K562 (cell line): ENCODE data around the gene PKDCC. TPM values are rescaled to one million over a fixed set of nuclear protein-coding genes. Genes with fewer than 3 reads are reported as not detected.
A peak's percentile ranks its signal among the peaks of the same experiment; 100 is the strongest.

ENCODE experiments used
- ATAC-seq: fragments of 200-7000 bp; cut with Tn5 transposase; 3 replicates; pipeline ENCODE4 v1.9.1; 2020; ENCODE audit warnings: moderate library complexity
- BruUV-seq: library from RNA; stranded (reverse); fragments of 400-500 nt; replicated peaks from 2 replicates; lab custom pipeline; 2021; lab: Mats Ljungman, UMichigan
- CTCF ChIA-PET: fragments of 300-600 bp; formaldehyde crosslinking; extraction: SDS; loops from one replicate; lab custom pipeline; 2021; ENCODE audit warnings: low intra/inter-chr PET ratio; lab: Yijun Ruan, JAX
- POLR2A ChIA-PET: fragments of 300-600, 350-650 bp; sonication (Branson Sonifier 250); formaldehyde crosslinking; extraction: SDS; loops from one replicate; lab custom pipeline; 2021; ENCODE audit warnings: antibody characterized with exemption, inconsistent platforms; lab: Yijun Ruan, JAX
- DNase-seq, 4 experiments: peaks; one replicate each; pipeline versions ENCODE4 v3.0.0 to v3.0.0-alpha.2; 2011 to 2018; ENCODE audit warnings: low spot score in 3 of 4, mixed read lengths in 3 of 4; ENCODE audit errors: extremely low read depth in 1 of 4
- FAIRE-seq: peaks from 2 replicates; lab custom pipeline; 2011; peaks lifted over from hg19 to GRCh38; lab: Jason Lieb, UNC
- H2AFZ ChIP-seq: 2 replicates; pipeline ENCODE4 v1.6.0; 2011; ENCODE audit warnings: low read depth, low read length, control low read depth, inconsistent platforms
- H3K27ac ChIP-seq: fragments of 200-600 bp; 3 replicates; pipeline ENCODE4 v1.8.0; 2011; ENCODE audit warnings: low read depth, mild to moderate bottlenecking, control low read depth, inconsistent platforms, low read length, moderate library complexity, mixed read lengths; ENCODE audit errors: extremely low read depth
- H3K27me3 ChIP-seq, 2 experiments: fragments of 300-600 bp in 1 of 2; 2 replicates in 1 of 2; 3 replicates in 1 of 2; pipeline versions ENCODE4 v1.6.0 to v1.8.0; 2011; ENCODE audit warnings: inconsistent platforms in 2 of 2, low read length in 2 of 2, mild to moderate bottlenecking in 1 of 2, mixed read lengths in 1 of 2, moderate library complexity in 1 of 2; ENCODE audit not compliant: control insufficient read depth in 2 of 2, insufficient read depth in 2 of 2
- H3K36me3 ChIP-seq: fragments of 300-600 bp; 3 replicates; pipeline ENCODE4 v1.8.0; 2011; ENCODE audit warnings: mild to moderate bottlenecking, low read length, inconsistent platforms; ENCODE audit not compliant: control insufficient read depth, insufficient read depth
- H3K4me1 ChIP-seq, 2 experiments: fragments of 200-600 bp in 1 of 2; replicated peaks in 1 of 2; 2 replicates in 1 of 2; 3 replicates in 1 of 2; pipeline versions ENCODE4 v1.5.1 to v1.8.0; 2011; ENCODE audit warnings: inconsistent platforms in 2 of 2, low read length in 2 of 2, mild to moderate bottlenecking in 1 of 2, mixed read lengths in 1 of 2, moderate library complexity in 1 of 2; ENCODE audit not compliant: control insufficient read depth in 2 of 2, insufficient read depth in 2 of 2
- H3K4me2 ChIP-seq: 2 replicates; pipeline ENCODE4 v1.6.1; 2011; ENCODE audit warnings: low read length, control low read depth, inconsistent platforms, mixed read lengths; ENCODE audit not compliant: insufficient read depth
- H3K4me3 ChIP-seq: fragments of 200-600 bp; sonication (generic), shearing (Covaris generic); 2 replicates; pipeline ENCODE4 v1.5.1; 2016; ENCODE audit warnings: control low read depth, inconsistent platforms
- H3K79me2 ChIP-seq: fragments of 200-600 bp; 3 replicates; pipeline ENCODE4 v1.8.0; 2011; ENCODE audit warnings: low read length, inconsistent platforms; ENCODE audit not compliant: control insufficient read depth, insufficient read depth
- H3K9ac ChIP-seq, 2 experiments: 2 replicates each; pipeline versions ENCODE4 v1.6.0 to v1.6.1; 2011; ENCODE audit warnings: low read depth in 2 of 2, low read length in 2 of 2, control low read depth in 1 of 2, inconsistent platforms in 1 of 2, mild to moderate bottlenecking in 1 of 2, mixed read lengths in 1 of 2; ENCODE audit not compliant: insufficient read depth in 1 of 2
- H3K9me1 ChIP-seq: one replicate; pipeline ENCODE4 v1.6.0; 2011; ENCODE audit warnings: inconsistent platforms, mild to moderate bottlenecking, low read length, moderate library complexity; ENCODE audit not compliant: control insufficient read depth, insufficient read depth
- H3K9me3 ChIP-seq: replicated peaks from 2 replicates; pipeline ENCODE4 v1.5.1; 2011; ENCODE audit warnings: low read depth, low read length, inconsistent platforms; ENCODE audit not compliant: control insufficient read depth, insufficient read depth
- H4K20me1 ChIP-seq: replicated peaks from 2 replicates; pipeline ENCODE4 v1.6.1; 2011; ENCODE audit warnings: low read length, inconsistent platforms, mixed read lengths; ENCODE audit not compliant: control insufficient read depth, insufficient read depth
- BRF1 ChIP-seq: IDR thresholded peaks from 3 replicates; pipeline ENCODE4 v1.6.1; 2011; ENCODE audit warnings: borderline replicate concordance, mild to moderate bottlenecking; ENCODE audit not compliant: insufficient read length; ENCODE audit errors: extremely low read depth
- DDX20 ChIP-seq: fragments of 450-650 bp; IDR thresholded peaks from 2 replicates; pipeline ENCODE4 v1.6.1; 2016; ENCODE audit warnings: missing genetic modification characterization, low read depth, mild to moderate bottlenecking, missing compliant biosample characterization, moderate library complexity
- RAD21 ChIP-seq, 2 experiments: fragments of 250-450 bp in 1 of 2; fragments of 450-650 bp in 1 of 2; sonication (Bioruptor Pico) in 1 of 2; formaldehyde crosslinking in 1 of 2; IDR thresholded peaks in 1 of 2; conservative IDR thresholded peaks in 1 of 2; 2 replicates each; pipeline versions ENCODE4 v1.4.0 to v1.8.0; 2020 to 2022; ENCODE audit warnings: mild to moderate bottlenecking in 2 of 2, moderate library complexity in 1 of 2
- WGBS: fragments of 100-300 bp; shearing (Covaris generic); methylation state at CpG from one replicate; pipeline ENCODE4 v1.1.6; 2016; ENCODE audit warnings: low coverage, mixed read lengths; ENCODE audit not compliant: insufficient coverage; ENCODE audit errors: missing lambda C conversion rate; 5-methylcytosine and 5-hydroxymethylcytosine counted together
- in situ Hi-C: fragments of 300-500 bp; cut with MboI; formaldehyde crosslinking; loops from 4 replicates; pipeline ENCODE4 v1.15.0; 2018; ENCODE audit warnings: inconsistent platforms, mixed read lengths
- intact Hi-C: fragments of 100-400 bp; cut with micrococcal nuclease; formaldehyde crosslinking; loops from 2 replicates; pipeline ENCODE4 v1.14.2; 2022
- polyA plus RNA-seq, 8 experiments: library from polyadenylated mRNA; depleted of rRNA in 4 of 8; stranded (reverse) in 5 of 8; unstranded in 3 of 8; fragments of >200 nt; fragmentation: Nextera tagmentation in 2 of 8; fragmentation: Illumina TruSeq in 1 of 8; extraction: Ambion mirVana in 2 of 8; extraction: Trizol in 1 of 8; gene quantifications; 2 replicates each; pipeline versions ENCODE4 v1.2.1 to v1.2.3, GENCODE V29; 2011 to 2014; ENCODE audit warnings: inconsistent platforms in 1 of 8, missing spikeins in 1 of 8
- total RNA-seq, 7 experiments: library from RNA; depleted of rRNA in 6 of 7; stranded (reverse); fragments of >200 nt in 6 of 7; fragmentation: Illumina TruSeq in 2 of 7; extraction: Trizol in 2 of 7; gene quantifications; 2 replicates each; pipeline versions ENCODE4 v1.2.1 to v1.2.3, GENCODE V29; 2011 to 2021; ENCODE audit warnings: low replicate concordance in 1 of 7
- TF ChIP-seq, protein P1 (sequence below), 3 experiments: IDR thresholded peaks in 2 of 3; conservative IDR thresholded peaks in 1 of 3; 2 replicates each; pipeline ENCODE4 v1.5.1; 2011 to 2012; ENCODE audit warnings: low read length in 3 of 3, mild to moderate bottlenecking in 3 of 3, control low read depth in 2 of 3, improper control_type of control experiment in 1 of 3, inconsistent platforms in 1 of 3, low read depth in 1 of 3, mixed read lengths in 1 of 3, moderate library complexity in 1 of 3; ENCODE audit not compliant: insufficient read depth in 2 of 3
- TF ChIP-seq, protein P2 (sequence below), 3 experiments: fragments of 200-800 bp in 1 of 3; sonication (Bioruptor generic) in 1 of 3; sonication (generic) in 1 of 3; formaldehyde crosslinking in 1 of 3; IDR thresholded peaks; 2 replicates each; pipeline versions ENCODE4 v1.6.1 to v1.8.0; 2016 to 2022; ENCODE audit warnings: mild to moderate bottlenecking in 2 of 3, missing compliant biosample characterization in 2 of 3, missing genetic modification characterization in 2 of 3, missing genetic modification reagents in 1 of 3

The PKDCC gene
- total and polyA plus RNA-seq, 9 of the 15 experiments (the other 6 are each of a cell fraction or from before 2014, with no cell fraction given), result 0.62 to 14.8 (median 1.3) TPM; not detected in 2

DNA sequence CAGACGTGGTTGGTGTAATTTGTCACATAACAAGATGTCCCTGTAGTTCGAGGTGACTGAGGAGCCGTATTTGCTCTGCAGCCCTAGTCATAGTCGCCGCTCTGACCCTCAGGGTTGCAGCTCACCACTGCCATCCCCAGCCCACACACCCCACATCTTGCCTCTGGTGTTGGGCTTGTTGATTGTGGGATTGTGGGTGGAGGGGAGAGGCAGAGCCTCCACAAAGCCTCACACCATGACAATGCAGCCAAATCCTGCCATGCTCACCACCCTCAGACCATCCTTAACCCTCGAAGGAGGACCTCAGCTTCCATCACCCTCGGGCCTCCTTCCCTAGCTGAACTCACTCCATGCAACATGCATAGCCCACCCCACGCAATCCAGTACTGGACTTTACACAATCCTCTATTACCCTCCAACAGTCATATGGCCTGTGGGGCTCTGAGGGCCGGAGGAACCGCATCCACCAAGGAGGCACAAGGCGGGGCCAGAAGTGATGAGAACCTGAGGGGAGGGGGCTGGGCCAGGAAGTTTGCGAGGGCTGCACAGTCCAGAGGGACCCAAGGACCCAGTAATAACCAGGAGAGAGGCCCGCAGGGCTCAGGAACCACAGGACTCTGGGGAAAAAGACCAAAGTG lies 11.6 kb downstream of the PKDCC start:
- H3K9me3 ChIP-seq, result no peaks in the 10 kb centered on the region

DNA sequence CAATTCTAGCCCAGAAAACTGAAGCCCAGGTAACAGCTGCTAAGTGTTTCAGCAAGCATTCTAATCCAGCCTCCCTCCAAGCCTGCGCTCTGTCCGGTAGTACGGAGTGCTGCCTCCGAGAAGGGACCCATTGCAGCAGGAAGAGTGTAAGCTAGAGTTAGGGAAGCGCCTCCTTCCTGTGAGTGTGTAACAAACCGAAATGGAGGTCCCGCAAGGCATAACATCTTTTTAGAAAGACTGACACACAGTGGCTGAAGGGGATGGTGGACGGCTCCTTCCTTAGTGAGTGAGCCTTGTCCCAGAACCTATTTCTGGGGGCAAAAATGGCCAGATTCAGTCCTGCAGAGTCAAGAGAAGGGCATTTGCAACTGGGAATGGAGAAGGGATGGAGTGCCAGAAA lies 12.2 kb downstream of the PKDCC start:
- Histone ChIP-seq H3K36me3 (no peaks in the 10 kb centered on the region), H3K9me1 (peaks cover 2% of the 10 kb centered on the region), H3K4me3 (no peak overlapping the region), H3K27me3 (peaks cover 10 to 49% of the 10 kb centered on the region in 2 experiments), H3K4me1 (no peaks in the 10 kb centered on the region; a peak in 1 of 5 replicates), H4K20me1 (peaks cover 6% of the 10 kb centered on the region; the same call in 1 of the 2 replicates), H3K4me2 (no peak overlapping the region), H3K9ac (no peak overlapping the region), H3K27ac (no peak overlapping the region), H3K79me2 (no peaks in the 10 kb centered on the region), H2AFZ (no peak overlapping the region), H3K9me3 (no peaks in the 10 kb centered on the region)
- CTCF ChIA-PET, result interaction anchor here (0.6 kb wide), 1 partner anchor 189 kb away, joined by 3 read pairs; no protein-coding TSS in a partner anchor
- ATAC-seq, result peak; percentile 70
- peak; percentile 55 for FAIRE-seq
- in situ Hi-C loops (no loop called here), intact Hi-C loops (no loop called here)
- POLR2A ChIA-PET, result interaction anchor here (1.1 to 1.4 kb wide), 2 partner anchors 13 to 35 kb away, joined by 3 to 5 read pairs; no protein-coding TSS in a partner anchor
- DNase-seq, result no peak
- 1% methylated on average over 8 of the region's 8 CpGs for WGBS
- no TSS peak for BruUV-seq
- TF ChIP-seq, protein P1, sequence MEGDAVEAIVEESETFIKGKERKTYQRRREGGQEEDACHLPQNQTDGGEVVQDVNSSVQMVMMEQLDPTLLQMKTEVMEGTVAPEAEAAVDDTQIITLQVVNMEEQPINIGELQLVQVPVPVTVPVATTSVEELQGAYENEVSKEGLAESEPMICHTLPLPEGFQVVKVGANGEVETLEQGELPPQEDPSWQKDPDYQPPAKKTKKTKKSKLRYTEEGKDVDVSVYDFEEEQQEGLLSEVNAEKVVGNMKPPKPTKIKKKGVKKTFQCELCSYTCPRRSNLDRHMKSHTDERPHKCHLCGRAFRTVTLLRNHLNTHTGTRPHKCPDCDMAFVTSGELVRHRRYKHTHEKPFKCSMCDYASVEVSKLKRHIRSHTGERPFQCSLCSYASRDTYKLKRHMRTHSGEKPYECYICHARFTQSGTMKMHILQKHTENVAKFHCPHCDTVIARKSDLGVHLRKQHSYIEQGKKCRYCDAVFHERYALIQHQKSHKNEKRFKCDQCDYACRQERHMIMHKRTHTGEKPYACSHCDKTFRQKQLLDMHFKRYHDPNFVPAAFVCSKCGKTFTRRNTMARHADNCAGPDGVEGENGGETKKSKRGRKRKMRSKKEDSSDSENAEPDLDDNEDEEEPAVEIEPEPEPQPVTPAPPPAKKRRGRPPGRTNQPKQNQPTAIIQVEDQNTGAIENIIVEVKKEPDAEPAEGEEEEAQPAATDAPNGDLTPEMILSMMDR (IDR thresholded peaks at IDR 0.05 in 2 of 3, conservative IDR thresholded peaks at IDR 0.05 in 1 of 3; ENCODE audit: insufficient read depth in 2 of 3, low read depth in 1 of 3, low read length in 3 of 3), result 0 out of 6 replicates have a peak, but pooled peaks of 2 of the 3 experiments have one; percentile 12 to 18
- TF ChIP-seq, protein P2, sequence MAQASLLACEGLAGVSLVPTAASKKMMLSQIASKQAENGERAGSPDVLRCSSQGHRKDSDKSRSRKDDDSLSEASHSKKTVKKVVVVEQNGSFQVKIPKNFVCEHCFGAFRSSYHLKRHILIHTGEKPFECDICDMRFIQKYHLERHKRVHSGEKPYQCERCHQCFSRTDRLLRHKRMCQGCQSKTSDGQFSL (CRISPR knock-in tag; IDR thresholded peaks at IDR 0.05), result no peak
- TF ChIP-seq, protein P2 (tag; IDR thresholded peaks at IDR 0.05), result no peak
- TF ChIP-seq RAD21 (CRISPR knock-in tag; conservative IDR thresholded peaks at IDR 0.05 in 1 of 2, IDR thresholded peaks at IDR 0.05 in 1 of 2), result peak in 1 of 2 experiments; percentile 48; a peak in 2 of 4 replicates

More for the DNA sequence above, 11.6 kb downstream of the PKDCC start:
- 6% methylated on average over 13 of the region's 13 CpGs for WGBS
- H2AFZ ChIP-seq, result no peak overlapping the region
- no peak overlapping the region for H3K27ac ChIP-seq
- H3K36me3 ChIP-seq, result no peaks in the 10 kb centered on the region
- H4K20me1 ChIP-seq, result peaks cover 6% of the 10 kb centered on the region; the same call in 1 of the 2 replicates
- ATAC-seq, result no peak
- ChIA-PET CTCF (no interaction called here), POLR2A (interaction anchor here (1.1 to 1.4 kb wide), 2 partner anchors 14 to 36 kb away, joined by 3 to 5 read pairs; no protein-coding TSS in a partner anchor)
- H3K4me2 ChIP-seq, result no peak overlapping the region
- intact Hi-C loops, result no loop called here
- H3K9me1 ChIP-seq, result peaks cover 2% of the 10 kb centered on the region
- BruUV-seq, result no TSS peak
- no peaks in the 10 kb centered on the region for H3K79me2 ChIP-seq
- H3K27me3 ChIP-seq, result peaks cover 10 to 53% of the 10 kb centered on the region in 2 experiments
- FAIRE-seq, result no peak
- H3K4me1 ChIP-seq, result no peaks in the 10 kb centered on the region; a peak in 1 of 5 replicates
- no peak overlapping the region for H3K4me3 ChIP-seq
- no peak overlapping the region for H3K9ac ChIP-seq
- DNase-seq, result no peak
- TF ChIP-seq DDX20 (tag) (no peak), BRF1 (no peak)
- in situ Hi-C loops, result no loop called here
